HG02588 (cell line): ENCODE results near the gene SLC25A11.
"Not testable (repeated sequence)": the region's sequence is repeated elsewhere in the genome, so short reads cannot be mapped to it uniquely, and the experiment has no call there.

Experiments used
- ATAC-seq: cut with Tn5 transposase; IDR thresholded peaks from one replicate; pipeline ENCODE4 v1.9.1; 2021; ENCODE audit warnings: mild to moderate bottlenecking, moderate library complexity; ENCODE audit not compliant: unreplicated experiment

The SLC25A11 gene

DNA sequence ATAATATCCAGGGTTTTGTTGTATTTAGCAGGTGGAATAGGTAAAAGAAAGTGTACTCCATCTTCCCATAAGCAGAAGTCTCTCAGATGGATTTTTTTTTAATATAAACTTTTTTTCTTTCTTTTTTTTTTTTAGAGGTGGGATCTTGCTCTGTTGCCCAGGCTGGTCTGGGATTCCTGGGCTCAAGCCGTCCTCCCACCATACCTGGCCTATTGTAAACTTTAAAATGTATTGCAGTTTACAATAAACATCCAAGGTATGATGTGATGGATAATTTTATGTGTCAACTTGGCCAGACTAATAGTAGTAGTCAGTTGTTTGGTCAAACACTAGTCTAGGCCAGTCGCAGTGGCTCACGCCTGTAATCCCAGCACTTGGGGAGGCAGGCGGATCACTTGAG is 18.5 kb downstream of the SLC25A11 start:
- ATAC-seq = no peak

DNA sequence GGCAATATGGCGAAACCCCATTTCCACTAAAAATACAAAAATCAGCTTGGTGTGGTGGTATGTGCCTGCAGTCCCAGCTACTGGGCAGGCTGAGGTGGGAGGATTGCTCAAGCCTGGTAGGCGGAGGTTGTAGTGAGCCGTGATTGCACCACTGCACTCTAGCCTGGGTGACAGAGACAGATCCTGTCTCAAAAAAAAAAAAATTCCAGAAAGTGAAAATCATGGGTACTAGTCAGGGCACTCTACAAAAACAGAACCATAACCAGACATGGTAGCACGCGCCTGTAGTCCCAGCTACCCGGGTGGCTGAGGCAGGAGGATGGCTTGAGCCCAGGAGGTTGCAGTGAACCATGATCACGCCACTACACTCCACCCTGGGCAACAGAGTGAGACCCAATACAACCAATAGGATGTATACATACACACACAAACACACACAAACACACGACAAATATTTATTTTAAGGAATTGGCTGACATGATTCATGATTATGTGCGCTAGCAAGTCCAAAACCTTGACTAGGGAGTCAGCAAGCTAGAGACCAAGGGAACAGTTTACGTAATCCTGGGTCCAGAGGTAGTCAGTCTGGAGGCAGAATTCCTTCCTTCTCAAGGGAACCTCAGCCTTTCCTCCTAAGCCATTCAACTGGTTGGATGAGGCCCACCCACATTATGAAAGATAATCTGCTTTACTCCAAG is 19.3 kb downstream of the SLC25A11 start:
- no peak for ATAC-seq

DNA sequence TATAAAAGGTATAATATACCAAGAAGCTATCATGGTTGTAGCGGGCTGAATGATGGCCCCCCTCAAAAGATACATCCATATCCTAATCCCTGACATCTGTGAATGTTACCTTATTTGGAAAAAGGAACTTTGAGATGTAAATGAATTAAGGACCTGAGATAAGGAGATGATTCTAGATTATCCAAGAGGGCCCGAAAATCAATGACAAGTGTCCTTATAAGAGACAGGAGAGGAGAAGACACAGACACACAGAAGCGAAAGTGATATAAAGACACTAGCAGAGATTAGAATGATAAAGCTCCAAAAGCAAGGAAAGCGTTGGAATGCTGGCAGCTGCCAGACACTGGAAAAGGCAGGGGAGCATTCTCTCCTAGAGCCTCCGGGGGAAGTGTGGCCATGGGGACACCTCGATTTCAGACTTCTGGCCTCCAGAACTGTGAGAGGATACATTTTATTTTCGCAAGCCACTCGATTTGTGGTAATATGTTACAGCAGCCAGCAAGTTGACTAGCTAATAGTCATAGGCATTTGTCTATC is 20.3 kb downstream of the SLC25A11 start:
- ATAC-seq = no peak

DNA sequence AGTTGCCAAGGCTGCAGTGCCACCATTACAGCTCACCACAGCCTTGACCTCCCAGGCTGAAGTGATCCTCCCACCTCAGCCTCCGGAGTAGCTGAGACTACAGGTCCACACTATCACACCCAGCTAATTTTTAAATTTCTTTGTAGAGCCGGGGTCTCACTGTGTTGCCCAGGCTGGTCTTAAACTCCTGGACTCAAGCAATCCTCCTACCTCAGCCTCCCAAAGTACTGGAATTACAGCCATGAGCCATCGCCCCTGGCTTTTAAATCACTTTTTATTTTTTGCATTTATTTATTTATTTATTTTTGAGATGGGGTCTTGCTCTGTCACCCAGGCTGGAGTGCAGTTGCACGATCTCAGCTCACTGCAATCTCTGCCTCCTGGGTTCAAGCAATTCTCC is 25.3 kb downstream of the SLC25A11 start:
- ATAC-seq = not testable (repeated sequence)

DNA sequence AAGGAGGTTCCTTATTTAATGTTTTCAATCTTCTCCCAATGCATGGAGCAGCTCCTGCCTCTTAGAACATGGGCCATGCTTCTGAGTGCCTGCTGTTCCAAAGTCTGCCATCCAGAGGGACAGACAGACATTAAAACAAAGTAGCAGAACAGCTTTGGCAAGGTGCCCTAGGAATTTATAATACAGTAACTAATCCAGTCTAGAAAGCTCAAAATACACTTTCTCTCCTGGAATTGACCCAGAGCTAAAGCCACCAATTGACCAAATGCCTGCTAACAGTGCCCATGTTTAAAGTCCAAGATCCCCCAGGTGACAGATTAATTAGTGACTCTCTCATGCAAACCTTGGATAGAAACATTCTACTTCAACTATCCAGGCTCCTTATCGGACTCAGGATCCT is 25.9 kb downstream of the SLC25A11 start:
- ATAC-seq = no peak

DNA sequence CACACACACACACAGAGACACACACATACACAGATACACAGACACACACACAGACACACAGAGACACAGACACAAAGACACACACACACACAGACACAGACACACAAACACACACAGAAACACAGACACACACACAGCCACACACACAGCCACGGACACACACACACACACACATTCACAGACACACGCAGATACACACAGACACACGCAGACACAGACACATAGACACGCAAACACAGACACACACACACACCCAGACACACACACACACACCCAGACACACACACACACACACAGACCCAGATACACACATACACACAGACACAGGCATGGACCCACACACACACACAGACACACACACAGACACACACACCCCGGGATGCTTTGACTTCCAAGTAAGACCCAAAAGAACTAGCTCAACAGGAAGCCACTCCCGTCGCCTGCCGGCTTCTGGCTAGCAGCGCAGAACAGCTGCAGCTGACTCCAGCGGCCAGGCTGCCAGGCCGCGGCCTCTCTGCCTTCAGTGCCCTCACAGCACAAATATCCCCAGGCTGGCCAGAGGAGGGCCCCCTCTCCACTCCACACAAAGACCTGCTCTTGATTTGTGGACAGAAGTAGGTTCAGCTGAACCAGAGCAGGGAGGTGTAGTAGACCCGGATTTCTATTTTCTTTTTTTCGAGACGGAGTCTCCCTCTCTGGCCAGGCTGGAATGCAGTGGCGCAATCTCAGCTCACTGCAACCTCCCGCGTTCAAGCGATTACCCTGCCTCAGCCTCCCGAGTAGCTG is 30.9 kb downstream of the SLC25A11 start:
- ATAC-seq = no peak

DNA sequence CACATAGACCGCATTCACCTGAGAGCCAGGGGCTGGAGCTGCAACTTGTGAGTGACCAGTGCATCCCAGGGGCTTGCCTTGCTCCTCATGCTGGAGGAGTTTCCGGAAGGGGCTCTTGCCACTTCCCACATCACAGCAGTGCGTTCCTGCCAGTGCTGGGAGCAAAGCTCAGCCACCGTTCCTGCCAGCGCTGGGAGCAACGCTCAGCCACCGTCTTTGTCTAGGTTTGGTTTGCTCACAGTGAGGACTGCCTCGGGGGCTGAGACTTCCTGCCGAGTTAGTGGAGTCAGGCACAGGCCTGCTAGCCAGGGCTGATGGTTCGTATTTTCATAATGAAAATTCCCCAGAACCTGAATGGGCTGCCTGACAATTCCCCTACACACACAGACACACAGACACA is 31.5 kb downstream of the SLC25A11 start:
- ATAC-seq = no peak

DNA sequence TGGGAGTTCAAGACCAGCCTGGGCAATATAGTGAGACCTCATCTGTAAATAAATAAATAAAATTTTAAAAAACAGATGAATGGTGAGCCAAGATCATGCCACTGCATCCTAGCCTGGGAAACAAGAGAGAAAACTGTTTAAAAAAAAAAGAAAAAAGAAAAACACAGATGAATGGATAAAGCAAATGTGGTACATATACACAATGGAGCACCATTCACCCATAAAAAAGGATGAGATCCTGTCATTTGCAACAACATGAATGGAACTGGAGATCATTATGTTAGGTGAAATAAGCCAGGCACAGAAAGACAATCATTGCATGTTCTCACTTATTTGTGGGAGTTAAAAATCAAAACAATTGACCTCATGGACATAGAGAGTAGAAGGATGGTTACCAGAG is 33.2 kb downstream of the SLC25A11 start:
- not testable (repeated sequence) for ATAC-seq

DNA sequence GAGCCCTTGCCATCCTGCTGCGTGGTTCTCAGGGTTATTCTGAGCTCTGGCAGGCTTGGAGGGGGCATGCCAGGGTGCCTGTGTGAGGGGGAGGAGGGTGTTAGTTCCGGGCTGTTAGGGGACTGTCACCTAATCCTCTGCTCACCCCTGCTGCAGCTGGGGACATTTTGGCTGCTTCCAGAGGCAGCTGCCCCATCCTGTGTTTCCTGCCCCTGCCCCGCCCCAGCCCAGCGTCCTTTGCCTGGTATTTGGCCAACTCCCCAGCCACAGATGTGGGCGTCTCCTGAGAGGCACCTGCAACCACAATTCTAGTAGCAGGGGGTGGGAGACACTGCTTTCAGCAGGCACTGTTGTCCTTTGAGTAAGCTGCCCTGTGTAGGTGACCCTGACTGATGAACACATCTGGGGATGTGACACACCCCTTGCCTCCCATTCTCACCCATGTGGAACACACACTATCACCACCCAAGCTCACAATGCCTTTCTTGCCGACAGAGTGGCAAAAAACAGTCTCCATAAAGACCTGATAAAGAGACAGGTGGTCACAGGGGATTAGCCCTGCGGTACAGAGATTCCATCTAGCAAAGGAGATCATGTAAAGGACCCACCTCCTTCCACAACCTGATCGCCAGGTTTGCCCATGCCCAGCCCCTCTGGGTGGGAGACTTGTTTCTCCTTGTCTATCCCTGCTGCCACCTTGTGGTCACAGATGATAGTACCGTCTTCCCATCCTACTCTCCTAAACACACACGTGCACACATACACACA is 36.6 kb downstream of the SLC25A11 start, which contains the start of gene CHRNE:
Gene CHRNE, minus strand, starts transcription at position 48 of the 768 bp plus-strand sequence. Its CDS starts 35 bp downstream, at position 13.
- no peak for ATAC-seq

DNA sequence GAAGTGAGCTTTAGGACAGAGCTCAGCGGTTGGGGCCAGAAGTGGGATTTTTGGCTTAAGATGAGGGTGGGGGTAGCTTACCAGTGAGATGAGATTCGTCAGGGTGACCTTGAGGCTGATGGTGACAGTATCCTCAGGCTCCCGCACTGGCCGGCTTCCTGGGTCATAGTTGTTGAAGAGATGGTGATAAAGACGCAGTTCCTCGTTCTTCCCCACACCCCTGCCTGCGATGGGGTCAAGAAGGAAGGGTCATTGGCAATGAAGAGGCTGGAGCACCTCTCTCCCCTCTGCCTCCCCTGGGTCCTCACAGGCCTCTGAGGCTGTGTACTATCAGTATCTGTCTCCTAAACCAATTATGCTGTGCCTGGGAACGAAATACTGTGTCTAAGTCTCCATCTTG is 37.3 kb downstream of the SLC25A11 start:
- no peak for ATAC-seq

DNA sequence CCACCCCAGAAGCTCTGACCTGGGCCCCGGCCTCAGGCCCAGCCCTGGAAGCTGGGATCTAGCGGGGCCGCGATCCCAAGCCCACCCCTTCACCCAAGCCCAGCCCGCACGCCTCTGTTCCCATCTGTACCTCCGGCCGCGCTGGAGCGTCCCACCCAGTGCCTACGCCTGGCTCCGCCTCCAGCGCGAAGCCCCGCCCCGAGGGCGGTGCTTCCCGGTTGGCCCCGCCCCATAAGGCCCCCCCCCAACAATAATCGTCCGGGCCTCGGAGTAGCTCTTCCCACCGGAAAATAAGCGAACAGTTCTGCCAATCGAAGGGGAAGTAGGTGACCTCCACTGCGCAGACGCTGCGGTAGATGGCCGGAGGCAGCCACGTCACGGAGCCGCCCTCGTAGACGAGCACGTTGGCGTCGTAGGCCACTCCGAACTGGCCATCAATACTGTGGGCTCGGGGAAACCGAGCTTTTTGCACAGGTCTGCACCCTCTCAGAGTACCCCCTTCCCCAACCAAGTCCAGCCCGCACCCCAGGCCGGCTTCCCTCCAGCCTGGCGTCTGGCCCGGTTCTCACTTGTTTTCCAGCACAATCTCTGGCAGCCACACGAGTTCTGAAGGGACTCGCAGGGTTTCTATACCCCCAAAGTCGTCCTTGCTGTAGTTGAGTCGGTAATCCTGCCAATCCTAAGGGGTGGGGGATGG is 38.0 kb downstream of the SLC25A11 start:
- no peak for ATAC-seq

DNA sequence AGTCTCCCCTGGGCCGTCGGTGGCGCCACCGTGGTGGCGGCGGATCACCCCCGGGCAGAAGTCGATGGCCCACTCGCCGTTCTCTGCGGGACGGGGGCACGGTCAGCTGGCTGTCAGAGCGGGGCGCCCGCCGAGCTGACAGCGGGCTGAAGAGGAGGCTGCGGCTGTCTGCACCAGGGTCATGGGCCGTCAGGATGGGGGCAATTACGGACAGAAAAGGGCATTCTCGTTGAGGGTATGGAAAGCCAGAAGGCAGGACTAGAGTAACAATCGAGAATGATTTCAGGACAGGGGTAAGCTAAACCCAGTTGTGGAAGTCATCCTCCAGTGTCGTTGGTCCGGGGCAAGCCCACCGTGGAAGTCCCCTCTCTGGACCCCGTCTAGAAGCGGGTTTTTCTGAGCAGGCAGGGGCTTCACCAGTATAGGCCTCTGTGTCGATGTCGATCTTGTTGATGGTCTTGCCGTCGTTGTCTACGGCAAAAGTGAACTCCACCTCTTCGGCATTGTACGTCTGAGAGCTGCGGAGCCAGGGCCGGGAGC is 38.7 kb downstream of the SLC25A11 start:
- ATAC-seq = no peak

DNA sequence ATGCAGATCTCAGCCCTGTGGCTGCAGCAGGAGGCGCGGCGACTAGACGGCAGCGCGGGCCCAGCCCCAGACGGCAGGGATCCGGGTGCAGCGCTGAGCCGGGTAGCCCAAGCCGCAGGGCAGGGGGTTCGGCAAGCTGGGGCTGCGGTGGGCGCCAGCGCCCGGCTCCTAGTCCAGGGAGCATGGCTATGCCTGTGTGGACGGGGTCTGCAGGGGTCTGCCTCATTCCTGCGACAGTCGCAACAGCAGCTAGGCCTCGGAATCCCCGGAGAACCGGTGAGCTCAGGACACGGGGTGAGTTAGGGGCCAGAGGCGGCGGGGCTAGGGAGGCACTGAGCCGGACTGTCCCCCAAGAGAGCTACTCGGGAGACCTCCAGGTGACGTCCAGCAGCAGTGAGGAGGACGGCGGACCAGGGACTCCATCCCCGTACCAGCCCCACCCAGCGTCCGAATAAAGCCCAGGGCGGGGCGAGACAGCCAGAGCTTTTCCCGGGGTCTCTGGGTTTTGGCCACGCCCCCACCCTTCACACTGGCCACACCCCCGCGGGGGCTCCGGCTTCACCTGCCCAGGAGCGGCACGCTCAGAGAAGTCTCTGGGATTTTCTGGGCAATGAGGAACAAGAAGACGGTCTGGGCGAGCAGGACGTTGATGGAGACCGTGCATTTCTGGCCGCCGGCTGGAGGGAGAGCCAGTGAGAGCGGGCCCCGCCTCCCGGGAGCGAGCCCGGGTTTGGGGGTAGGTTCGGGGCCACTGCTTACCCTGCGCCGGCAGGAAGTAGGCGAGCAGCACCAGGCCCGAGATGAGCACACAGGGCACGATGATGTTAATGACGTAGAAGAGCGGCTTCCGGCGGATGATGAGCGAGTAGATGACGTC is 39.4 kb downstream of the SLC25A11 start:
- ATAC-seq = no peak

DNA sequence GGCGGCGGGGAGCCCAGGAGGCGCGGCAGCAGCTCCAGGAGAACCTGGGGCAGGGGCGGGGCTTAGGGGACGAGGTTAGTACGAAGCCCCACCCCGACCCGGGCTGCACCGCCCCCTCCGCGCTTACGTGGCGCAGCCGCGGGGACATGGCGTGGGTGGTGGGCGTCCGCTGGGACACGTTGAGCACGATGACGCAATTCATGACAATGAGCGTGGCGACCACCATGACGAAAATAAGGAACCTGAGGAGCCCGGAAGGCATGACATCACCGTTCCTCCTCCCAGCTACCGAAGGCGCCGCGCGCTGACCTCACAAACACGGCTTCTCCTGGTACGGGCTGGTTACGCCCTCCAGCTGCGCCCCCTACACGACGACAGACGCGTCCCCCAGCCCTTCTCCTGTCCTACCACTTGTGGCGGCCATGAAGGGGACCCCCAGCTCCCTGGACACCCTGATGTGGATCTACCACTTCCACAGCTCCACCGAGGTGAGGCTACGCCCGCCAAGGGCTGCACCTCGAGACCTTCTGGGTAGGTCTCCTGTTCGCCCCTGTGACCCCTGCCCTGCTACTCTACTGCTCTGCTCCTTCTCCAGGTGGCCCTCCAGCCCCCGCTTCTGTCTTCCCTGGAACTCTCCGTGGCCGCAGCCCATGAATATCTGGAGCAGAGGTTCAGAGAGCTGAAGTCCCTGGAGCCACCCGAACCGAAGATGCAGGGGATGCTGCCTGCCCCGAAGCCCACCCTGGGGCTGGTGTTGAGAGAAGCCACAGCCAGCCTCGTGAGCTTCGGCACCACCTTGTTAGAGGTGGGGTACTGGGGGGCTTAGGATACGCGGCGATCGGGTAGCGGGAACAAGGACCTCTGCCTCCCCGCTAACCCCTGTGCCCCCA is 40.3 kb downstream of the SLC25A11 start, which contains the start of gene C17orf107:
Gene C17orf107, plus strand, starts transcription at position 196 of the 890 bp plus-strand sequence. Its CDS starts 227 bp downstream, at position 423.
- ATAC-seq = peak; percentile 39

DNA sequence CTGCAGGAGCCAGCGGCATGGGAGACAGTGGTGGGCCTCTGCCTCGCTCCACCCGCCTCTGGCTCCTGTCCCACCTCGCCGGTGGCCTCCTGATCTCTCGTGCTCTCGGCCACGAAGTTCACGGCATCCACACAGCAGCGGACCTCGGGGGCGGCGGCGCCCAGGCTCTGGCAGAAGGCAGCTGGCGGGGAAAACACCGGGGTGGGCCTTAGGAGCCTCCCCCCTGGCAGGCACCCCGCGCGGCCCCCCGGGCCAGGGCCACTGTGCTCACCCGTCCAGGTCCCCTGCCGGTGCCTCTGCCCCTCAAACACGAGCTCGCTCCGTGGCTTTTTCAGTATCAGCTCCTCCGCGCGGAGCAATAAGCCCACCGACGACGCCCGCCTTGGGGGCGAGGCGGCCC is 40.9 kb downstream of the SLC25A11 start:
- ATAC-seq = no peak

DNA sequence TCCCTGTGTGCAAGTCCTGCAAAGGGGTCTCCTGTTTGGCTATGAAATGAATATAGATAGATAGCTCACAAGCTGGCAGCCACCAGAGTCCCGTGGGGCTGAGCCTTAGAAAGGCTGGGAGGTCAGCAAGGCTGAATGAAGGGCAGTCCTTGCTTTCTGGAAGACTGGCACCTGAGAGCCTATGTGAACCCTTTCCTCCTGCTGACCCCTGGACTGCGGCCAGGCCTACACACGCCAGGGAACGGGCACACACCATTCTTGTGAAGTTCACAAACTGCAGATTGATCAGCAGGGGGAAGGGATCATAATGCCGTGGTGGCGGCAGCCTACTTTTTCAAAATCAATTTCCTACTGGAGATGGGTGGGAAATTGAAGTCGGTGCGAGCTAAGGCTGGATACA is 41.5 kb downstream of the SLC25A11 start:
- ATAC-seq = no peak

DNA sequence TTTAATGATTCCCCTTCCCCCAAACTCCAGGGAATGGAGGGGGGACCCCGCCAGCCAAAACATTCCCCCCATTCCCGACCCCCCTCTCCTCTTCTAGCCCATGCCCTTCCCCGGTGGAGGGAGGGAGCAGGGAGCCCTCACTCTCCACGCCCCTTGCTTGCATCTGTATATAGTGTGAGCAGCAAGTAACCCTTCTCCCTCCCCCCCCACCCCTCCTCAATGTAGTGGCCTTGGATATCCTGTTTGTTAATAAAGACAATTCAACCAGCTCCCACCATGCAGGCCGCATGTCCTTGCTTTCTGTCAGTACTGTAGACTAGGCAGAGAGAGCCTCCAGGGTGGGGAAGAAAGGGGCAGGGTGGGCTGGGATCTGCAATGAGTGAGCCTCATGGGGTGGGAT is 42.1 kb downstream of the SLC25A11 start:
- no peak for ATAC-seq

DNA sequence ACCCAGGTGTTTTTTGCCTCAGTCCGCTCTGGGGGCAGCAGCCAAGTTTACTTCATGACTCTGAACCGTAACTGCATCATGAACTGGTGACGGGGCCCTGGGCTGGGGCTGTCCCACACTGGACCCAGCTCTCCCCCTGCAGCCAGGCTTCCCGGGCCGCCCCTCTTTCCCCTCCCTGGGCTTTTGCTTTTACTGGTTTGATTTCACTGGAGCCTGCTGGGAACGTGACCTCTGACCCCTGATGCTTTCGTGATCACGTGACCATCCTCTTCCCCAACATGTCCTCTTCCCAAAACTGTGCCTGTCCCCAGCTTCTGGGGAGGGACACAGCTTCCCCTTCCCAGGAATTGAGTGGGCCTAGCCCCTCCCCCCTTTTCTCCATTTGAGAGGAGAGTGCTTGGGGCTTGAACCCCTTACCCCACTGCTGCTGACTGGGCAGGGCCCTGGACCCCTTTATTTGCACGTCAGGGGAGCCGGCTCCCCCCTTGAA is 42.6 kb downstream of the SLC25A11 start:
- ATAC-seq = no peak
